NCI-H748 (cell line): ENCODE measurements around the gene ST6GAL1.
"Not testable (repeated sequence)": the region's sequence is repeated elsewhere in the genome, so short reads cannot be mapped to it uniquely, and the experiment has no call there.

Experiments used
- DNase-seq: peaks from one replicate; lab custom pipeline; 2025; ENCODE audit not compliant: unreplicated experiment; lab: John Stamatoyannopoulos, UW

Gene ST6GAL1

GRCh38 chr3:186930143-186930640 lies at the start of gene ST6GAL1:
Gene ST6GAL1 (plus strand): TSS chr3:186930526. CDS start chr3:187042704, 112,178 bp downstream.
- peak; percentile 28 for DNase-seq

GRCh38 chr3:186882150-186882524 lies 48.2 kb upstream of the ST6GAL1 start:
- DNase-seq: no peak

GRCh38 chr3:186882881-186883685 lies 47.2 kb upstream of the ST6GAL1 start:
- DNase-seq: no peak

- no peak for DNase-seq
Measured at GRCh38 chr3:186883686-186884058, 46.7 kb upstream of the ST6GAL1 start.

GRCh38 chr3:186884868-186885267 lies 45.5 kb upstream of the ST6GAL1 start:
- DNase-seq: not testable (repeated sequence)

GRCh38 chr3:186886202-186886981 lies 43.9 kb upstream of the ST6GAL1 start:
- no peak for DNase-seq

- DNase-seq: not testable (repeated sequence)
Measured at GRCh38 chr3:186887507-186887938, 42.8 kb upstream of the ST6GAL1 start.

- no peak for DNase-seq
Measured at GRCh38 chr3:186888569-186888968, 41.8 kb upstream of the ST6GAL1 start.

- DNase-seq: not testable (repeated sequence)
Measured at GRCh38 chr3:186889698-186890097, 40.6 kb upstream of the ST6GAL1 start.

- no peak for DNase-seq
Measured at GRCh38 chr3:186890911-186891310, 39.4 kb upstream of the ST6GAL1 start.

- DNase-seq: not testable (repeated sequence)
Measured at GRCh38 chr3:186893071-186893470, 37.3 kb upstream of the ST6GAL1 start.

- DNase-seq: no peak
Measured at GRCh38 chr3:186895406-186895805, 34.9 kb upstream of the ST6GAL1 start.

- no peak for DNase-seq
Measured at GRCh38 chr3:186896006-186896405, 34.3 kb upstream of the ST6GAL1 start.

GRCh38 chr3:186896875-186897274 lies 33.5 kb upstream of the ST6GAL1 start:
- no peak for DNase-seq

GRCh38 chr3:186901135-186901734 lies 29.1 kb upstream of the ST6GAL1 start:
- DNase-seq: no peak

- no peak for DNase-seq
Measured at GRCh38 chr3:186902154-186902553, 28.2 kb upstream of the ST6GAL1 start.

- no peak for DNase-seq
Measured at GRCh38 chr3:186902713-186903112, 27.6 kb upstream of the ST6GAL1 start.

GRCh38 chr3:186903676-186904075 lies 26.6 kb upstream of the ST6GAL1 start:
- not testable (repeated sequence) for DNase-seq

- not testable (repeated sequence) for DNase-seq
Measured at GRCh38 chr3:186907075-186907474, 23.3 kb upstream of the ST6GAL1 start.

- DNase-seq: peak; percentile 16
Measured at GRCh38 chr3:186909078-186909853, 21.1 kb upstream of the ST6GAL1 start.
